NCI-H2081 (cell line): ENCODE data around the gene FAM177B.
"Not testable (repeated sequence)": the region's sequence is repeated elsewhere in the genome, so short reads cannot be mapped to it uniquely, and the experiment has no call there.

Experiments
- DNase-seq, 2 experiments: peaks; one replicate each; lab custom pipeline; 2025; lab: John Stamatoyannopoulos, UW

The FAM177B gene

GRCh38 chr1:222739929-222740328 is 2.9 kb downstream of the FAM177B start:
- no peak for DNase-seq

GRCh38 chr1:222741630-222742457 is 4.8 kb downstream of the FAM177B start:
- DNase-seq = not testable (repeated sequence)

DNA sequence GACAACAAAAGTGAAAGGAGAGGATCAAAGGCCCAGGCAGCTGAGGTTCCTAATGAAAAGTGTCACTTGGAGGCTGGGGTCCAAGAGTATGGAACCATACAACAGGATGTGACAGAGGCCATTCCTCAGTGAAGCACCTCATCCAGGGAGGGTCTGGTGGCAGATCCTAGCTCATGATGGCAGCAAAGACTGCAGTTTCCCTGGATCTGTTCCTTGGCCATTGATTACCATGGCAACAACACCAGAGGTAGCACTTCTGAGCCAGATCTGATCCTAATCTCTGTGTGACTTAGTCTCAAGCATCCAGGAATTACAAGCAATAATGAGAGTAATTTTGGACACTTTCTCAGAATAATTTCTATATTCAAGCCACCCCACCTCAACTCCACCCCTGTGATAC is 12.9 kb downstream of the FAM177B start:
- DNase-seq = no peak

DNA sequence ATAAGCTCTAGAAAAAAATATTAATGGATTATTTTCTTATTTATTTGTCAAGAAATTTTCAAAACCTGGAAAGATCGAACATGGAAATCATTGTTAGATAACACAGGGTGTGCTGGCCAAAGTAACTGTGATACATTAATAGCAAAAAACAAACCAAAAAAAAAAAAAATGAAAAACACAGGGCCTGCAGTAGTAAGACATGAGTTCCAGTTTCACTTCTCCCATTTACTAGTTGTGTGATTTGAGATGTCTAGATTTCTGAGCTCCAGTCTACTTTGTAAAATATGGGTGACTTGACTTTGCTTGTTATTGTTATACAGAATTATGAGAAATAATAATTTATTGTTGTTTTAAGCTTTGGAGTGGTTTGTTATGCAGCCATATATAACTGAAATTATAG is 13.6 kb downstream of the FAM177B start:
- no peak for DNase-seq

DNA sequence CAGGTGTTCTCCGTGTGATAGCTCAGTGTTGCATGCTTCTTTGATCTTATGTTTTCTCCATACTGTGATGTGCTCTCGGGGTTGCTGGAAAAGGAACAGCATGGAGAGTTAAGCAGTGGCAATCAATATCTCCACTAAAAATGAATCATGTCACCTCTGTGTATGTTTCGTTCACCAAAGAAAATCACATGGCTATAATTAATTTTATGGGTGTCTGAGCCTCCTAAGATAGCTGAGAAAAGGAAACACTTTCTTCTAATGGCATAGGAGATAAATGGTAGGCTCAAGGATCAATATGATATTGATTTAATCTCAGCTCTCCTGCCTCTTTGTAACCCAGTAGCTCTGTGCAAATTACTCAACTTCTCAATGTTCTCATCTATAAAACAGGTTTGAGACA is 14.3 kb downstream of the FAM177B start:
- DNase-seq = no peak

DNA sequence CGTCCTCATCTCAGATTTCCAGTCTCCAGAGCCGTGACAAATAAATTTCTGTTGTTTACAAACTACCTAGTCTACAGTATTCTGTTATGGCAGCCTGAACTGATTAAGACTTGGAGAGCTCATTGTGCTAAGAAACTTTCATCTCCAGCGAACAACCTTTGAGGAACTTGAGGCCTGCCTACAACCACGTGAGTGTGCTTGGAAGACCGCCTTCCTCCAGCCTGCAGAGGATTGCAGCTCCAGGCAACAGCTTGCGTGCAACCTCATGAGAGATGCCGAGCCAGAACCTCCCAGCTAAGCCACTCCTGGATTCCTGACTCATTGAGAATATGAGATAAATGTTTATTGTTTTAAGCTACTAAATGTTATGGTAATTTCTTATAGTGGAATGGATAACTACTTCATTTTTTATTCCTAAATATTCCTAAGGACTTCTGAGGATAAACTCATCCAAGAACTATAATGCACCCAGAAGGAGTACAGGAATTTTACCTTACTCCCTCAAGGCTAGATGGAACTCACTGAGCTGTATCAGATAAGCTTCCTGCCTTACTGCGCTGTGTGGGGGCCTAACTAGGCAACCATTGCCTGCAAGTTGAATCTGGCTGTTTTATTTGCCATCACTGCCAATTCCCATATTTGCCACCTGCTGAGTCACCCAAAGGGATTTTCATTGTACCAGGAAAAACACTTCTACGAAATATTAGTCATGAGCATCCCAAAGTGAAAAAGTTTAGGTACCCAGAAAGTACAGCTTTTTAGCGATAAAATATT is 17.6 kb downstream of the FAM177B start:
- no peak for DNase-seq

- DNase-seq = no peak
Observed at GRCh38 chr1:222757646-222758268, 20.8 kb downstream of the FAM177B start.

DNA sequence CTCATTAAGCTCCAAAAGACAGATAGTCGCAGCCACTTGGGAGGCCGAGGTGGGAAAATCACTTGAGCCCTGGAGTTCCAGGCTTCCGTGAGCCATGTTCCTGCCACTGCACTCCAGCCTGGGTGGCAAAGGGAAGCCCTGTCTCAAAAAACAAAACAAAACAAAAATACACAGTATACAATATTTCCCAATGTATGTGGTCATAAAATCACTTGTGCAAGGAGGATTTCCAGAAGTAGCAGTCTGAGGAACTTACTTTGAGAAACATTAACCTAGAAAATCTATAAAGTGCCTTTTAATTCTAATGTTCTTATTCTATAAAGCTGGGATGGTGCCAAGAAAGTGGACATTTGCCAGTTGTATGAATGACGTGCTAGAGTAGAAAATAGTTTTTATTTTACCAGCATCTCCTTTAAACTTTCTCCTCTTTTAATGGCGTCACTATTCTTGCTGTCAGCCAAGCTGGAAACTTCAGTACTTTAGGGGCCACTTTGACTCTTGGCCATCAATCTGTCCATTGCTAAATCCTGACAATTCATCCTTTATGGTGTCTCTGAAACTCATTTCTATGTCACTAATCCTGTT is 22.5 kb downstream of the FAM177B start:
- no peak for DNase-seq

GRCh38 chr1:222761083-222761482 is 24.1 kb downstream of the FAM177B start:
- peak in 1 of 2 experiments; percentile 15 for DNase-seq

GRCh38 chr1:222762178-222762577 is 25.2 kb downstream of the FAM177B start:
- not testable (repeated sequence) for DNase-seq

- DNase-seq = no peak
Observed at GRCh38 chr1:222767152-222767571, 30.2 kb downstream of the FAM177B start.

DNA sequence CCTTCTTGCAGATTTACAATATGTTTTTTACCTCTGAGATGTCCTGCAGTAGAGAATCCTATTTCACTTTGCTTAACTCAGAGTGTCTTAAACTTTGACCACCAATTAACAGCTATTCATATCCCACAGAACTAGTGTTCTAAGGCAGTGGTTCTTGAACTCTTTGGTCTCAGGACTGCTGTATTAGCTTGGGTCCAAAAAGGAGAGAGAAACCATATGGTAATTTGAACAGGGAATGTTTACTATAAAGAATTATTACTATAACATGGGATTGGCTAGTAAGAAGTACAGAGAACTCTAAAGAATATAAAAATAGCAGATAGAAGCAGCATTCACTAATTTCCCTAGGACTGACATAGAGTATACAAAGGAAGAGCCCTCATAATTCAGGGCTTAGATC is 31.6 kb downstream of the FAM177B start:
- no peak for DNase-seq

GRCh38 chr1:222769181-222769580 is 32.2 kb downstream of the FAM177B start:
- no peak for DNase-seq

DNA sequence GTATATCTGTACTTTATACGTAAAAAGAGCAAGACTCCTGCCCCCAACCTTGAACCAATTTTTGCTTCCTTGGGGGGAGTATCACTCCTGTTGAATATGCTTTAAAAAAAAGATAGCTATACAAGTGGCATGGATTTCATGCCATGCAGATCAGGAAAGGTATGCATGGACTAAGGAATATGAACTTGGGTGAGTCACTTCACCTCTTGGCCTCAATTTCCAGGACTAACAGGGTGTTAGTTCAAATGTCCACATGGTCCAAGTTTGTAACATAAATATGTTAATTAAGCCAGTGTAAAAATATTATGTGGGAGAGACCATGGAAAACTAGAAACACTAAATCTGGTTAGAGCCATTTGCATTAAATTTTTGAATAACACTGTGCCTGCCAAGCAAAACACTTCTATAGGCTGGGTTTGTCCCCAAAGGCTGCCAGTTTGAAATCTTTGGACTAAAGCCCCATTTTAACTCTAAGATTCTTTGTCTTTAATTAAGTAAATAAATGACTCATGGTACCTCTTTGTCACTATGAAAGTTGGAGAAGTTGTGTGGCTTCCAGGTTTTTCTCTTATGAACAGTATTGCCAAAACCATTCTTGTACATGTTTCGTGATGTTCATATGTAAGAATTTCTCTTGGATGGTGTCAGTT is 33.1 kb downstream of the FAM177B start:
- no peak for DNase-seq

- DNase-seq = no peak
Observed at GRCh38 chr1:222772996-222773379, 36.0 kb downstream of the FAM177B start.

- DNase-seq = peak; percentile 27 to 74
Observed at GRCh38 chr1:222777463-222777862, 40.5 kb downstream of the FAM177B start.

DNA sequence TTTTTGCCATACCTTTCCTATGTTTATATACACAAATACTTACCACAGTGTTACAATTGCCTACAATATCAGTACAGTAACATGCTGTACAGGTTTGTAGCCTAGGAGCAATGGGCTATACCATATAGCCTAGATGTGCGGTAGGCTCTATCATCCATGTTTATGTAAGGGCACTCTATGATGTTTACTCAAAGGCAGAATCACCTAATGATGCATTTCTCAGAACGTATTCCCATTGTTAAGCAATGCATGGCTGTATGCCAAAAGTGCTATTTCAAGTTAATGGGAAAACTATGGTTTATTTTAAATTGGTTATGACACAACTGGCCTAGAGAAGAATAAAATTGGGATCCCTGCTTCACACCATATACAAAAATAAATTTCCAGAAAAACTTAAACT is 41.0 kb downstream of the FAM177B start:
- peak; percentile 58 to 78 for DNase-seq

DNA sequence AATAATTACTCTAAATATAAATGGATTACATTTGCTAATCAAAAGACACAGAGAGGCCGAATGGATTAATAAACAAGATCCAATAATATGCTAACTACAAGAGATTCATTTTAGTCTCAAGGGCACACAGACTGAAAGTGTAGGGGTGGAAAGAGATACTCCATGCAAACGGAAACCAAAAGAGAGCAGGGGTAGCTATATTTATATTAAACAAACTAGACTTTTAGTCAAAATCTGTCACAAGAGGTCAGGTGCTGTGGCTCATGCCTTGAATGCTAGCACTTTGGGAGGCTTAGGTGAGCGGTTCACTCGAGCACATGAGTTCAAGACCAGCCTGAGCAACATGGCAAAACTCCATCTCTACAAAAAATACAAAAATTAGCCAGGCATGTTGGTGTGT is 44.2 kb downstream of the FAM177B start:
- DNase-seq = no peak

DNA sequence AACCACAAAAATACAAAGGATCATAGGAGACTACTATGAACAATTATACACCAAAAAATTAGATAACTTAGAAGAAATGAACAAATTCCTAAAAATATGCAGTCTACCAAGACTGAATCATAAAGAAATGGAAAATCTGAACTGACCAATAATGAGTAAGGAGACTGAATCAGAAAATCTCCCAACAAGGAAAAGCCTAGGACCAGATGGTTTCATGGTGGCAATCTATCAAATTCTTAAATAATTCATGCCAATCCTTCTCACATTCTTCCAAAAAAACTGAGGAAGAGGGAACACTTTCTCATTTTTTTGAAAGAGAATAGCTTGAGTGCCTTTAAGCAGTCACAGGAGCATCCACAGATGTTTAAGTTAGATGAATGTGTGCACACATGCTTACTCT is 46.0 kb downstream of the FAM177B start:
- DNase-seq = no peak

- no peak for DNase-seq
Observed at GRCh38 chr1:222784371-222784770, 47.4 kb downstream of the FAM177B start.

GRCh38 chr1:222784916-222785315 is 47.9 kb downstream of the FAM177B start:
- DNase-seq = no peak

- no peak for DNase-seq
Observed at GRCh38 chr1:222785529-222785928, 48.5 kb downstream of the FAM177B start.
